ENCODE measurements around the gene KLK10. TPM values are rescaled to one million over a fixed set of nuclear protein-coding genes. Genes with fewer than 3 reads are reported as not detected.

KLK10 gene
- total and polyA plus RNA-seq, 10 of the 15 experiments (the other 5 are each of a cell fraction or from before 2014, with no cell fraction given) = not detected

DNA sequence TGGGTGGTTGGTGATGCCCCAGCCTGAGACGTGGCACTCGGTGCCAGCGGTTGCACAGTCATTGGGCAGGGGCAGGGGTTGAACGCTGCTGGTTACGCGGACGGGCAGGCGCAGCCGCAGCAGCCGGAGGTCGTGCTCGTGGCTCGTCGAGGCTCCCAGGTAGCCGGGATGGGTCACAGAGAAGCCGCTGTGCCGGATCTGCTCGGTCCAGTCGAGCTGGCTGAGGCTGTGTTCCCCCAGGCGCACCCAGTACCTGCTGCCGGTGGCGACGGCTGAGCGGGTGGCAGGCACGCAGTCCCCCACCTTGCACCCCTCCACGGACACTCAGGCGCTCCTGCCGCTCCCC lies 12.3 kb upstream of the KLK10 start:
- intact Hi-C loops (cut with micrococcal nuclease; ENCODE audit: unreplicated experiment) = no loop called here

DNA sequence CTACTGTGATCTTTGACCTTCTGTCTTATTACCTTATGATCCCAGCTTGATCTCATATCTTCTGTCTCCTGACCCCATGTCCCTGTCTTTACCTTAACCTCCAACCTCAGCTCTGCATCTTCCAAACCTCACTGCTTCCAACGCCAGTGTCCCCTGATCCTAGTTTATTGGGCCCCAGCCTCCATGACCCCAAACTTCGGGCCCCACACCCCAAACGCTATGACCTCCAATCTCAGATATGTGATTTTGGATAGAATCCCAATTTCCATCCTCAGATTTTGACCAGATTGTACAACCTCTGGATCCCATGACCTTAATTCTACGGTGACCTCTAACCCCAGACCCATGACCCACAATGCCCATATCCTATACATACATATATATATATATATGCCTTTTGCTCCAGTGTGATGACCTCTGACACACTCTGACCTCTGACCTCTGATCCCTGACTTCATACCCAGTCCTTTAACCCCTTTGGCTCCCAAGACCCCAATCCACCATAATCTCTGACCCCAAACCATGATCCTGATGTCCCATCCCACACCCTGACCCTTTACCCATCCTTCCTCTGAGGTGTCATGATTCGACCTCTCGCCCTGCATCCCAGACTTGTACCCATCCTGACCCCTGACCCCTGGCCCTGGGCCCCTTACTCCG lies 11.8 kb upstream of the KLK10 start:
- DNase-seq (ENCODE audit: low read depth, low spot score) (no peak), FAIRE-seq (no peak), ATAC-seq (no peak)
- no peaks in the 10 kb centered on the region for H3K4me1 ChIP-seq (ENCODE audit: control insufficient read depth, insufficient read depth, low read length)
- intact Hi-C loops (cut with micrococcal nuclease; ENCODE audit: unreplicated experiment) (no loop called here), in situ Hi-C loops (cut with MboI) (no loop called here)
- ChIA-PET POLR2A (no interaction called here), CTCF (no interaction called here), SMC1A (ENCODE audit: uncharacterized antibody, unreplicated experiment) (no interaction called here), RAD21 (ENCODE audit: unreplicated experiment) (no interaction called here)
- no peaks in the 10 kb centered on the region for H4K20me1 ChIP-seq (ENCODE audit: control insufficient read depth, insufficient read depth)
- H3K9me3 ChIP-seq (replicated peaks; ENCODE audit: control insufficient read depth, insufficient read depth, low read length) = no peaks in the 10 kb centered on the region
- H3K4me2 ChIP-seq (ENCODE audit: control insufficient read depth, insufficient read depth) = no peak overlapping the region
- H2AFZ ChIP-seq (ENCODE audit: control insufficient read depth, low read depth, low read length) = no peak overlapping the region
- no peak overlapping the region for H3K27ac ChIP-seq (ENCODE audit: control insufficient read depth, insufficient read depth)
- H3K36me3 ChIP-seq (ENCODE audit: control insufficient read depth in 2 of 2, insufficient read depth in 2 of 2, low read length in 1 of 2) = no peaks in the 10 kb centered on the region
- TF ChIP-seq CHD4 (IDR thresholded peaks at IDR 0.05) = no peak
- no peak for TF ChIP-seq BRCA1 (IDR thresholded peaks at IDR 0.05; ENCODE audit: low read depth, low read length)
- no peaks in the 10 kb centered on the region; a peak in 1 of 4 replicates for H3K27me3 ChIP-seq (replicated peaks in 1 of 2; ENCODE audit: control insufficient read depth in 2 of 2, insufficient read depth in 2 of 2, low read length in 1 of 2)
- no peaks in the 10 kb centered on the region for H3K79me2 ChIP-seq (ENCODE audit: control insufficient read depth, insufficient read depth, low read length)
- 15% methylated on average over 7 of the region's 7 CpGs for WGBS (ENCODE audit: insufficient coverage, insufficient replicate concordance, low lambda C conversion rate, missing lambda C conversion rate)
- no TSS peak for BruUV-seq (replicated peaks)
- H3K4me3 ChIP-seq = no peak overlapping the region
- no peak overlapping the region for H3K9ac ChIP-seq (ENCODE audit: control insufficient read depth, insufficient read depth, low read length)

More for the DNA sequence above, 12.3 kb upstream of the KLK10 start:
- no peak overlapping the region for H2AFZ ChIP-seq (ENCODE audit: control insufficient read depth, low read depth, low read length)
- DNase-seq (ENCODE audit: low read depth, low spot score) (no peak), ATAC-seq (no peak), FAIRE-seq (no peak)
- H3K9ac ChIP-seq (ENCODE audit: control insufficient read depth, insufficient read depth, low read length) = no peak overlapping the region
- ChIA-PET RAD21 (ENCODE audit: unreplicated experiment) (no interaction called here), CTCF (no interaction called here), SMC1A (ENCODE audit: uncharacterized antibody, unreplicated experiment) (no interaction called here), POLR2A (no interaction called here)
- WGBS (ENCODE audit: insufficient coverage, insufficient replicate concordance, low lambda C conversion rate, missing lambda C conversion rate) = 60% methylated on average over 28 of the region's 28 CpGs
- no peaks in the 10 kb centered on the region; a peak in 1 of 4 replicates for H3K27me3 ChIP-seq (replicated peaks in 1 of 2; ENCODE audit: control insufficient read depth in 2 of 2, insufficient read depth in 2 of 2, low read length in 1 of 2)
- H3K4me3 ChIP-seq = no peak overlapping the region
- H3K27ac ChIP-seq (ENCODE audit: control insufficient read depth, insufficient read depth) = no peak overlapping the region
- H3K4me2 ChIP-seq (ENCODE audit: control insufficient read depth, insufficient read depth) = no peak overlapping the region
- no peaks in the 10 kb centered on the region for H3K4me1 ChIP-seq (ENCODE audit: control insufficient read depth, insufficient read depth, low read length)
- H3K79me2 ChIP-seq (ENCODE audit: control insufficient read depth, insufficient read depth, low read length) = no peaks in the 10 kb centered on the region
- no peaks in the 10 kb centered on the region for H3K9me3 ChIP-seq (replicated peaks; ENCODE audit: control insufficient read depth, insufficient read depth, low read length)
- H3K36me3 ChIP-seq (ENCODE audit: control insufficient read depth in 2 of 2, insufficient read depth in 2 of 2, low read length in 1 of 2) = no peaks in the 10 kb centered on the region
- no peaks in the 10 kb centered on the region for H4K20me1 ChIP-seq (ENCODE audit: control insufficient read depth, insufficient read depth)
- in situ Hi-C loops (cut with MboI) = no loop called here
- no TSS peak for BruUV-seq (replicated peaks)
- no peak for TF ChIP-seq WRNIP1 (IDR thresholded peaks at IDR 0.05; ENCODE audit: borderline replicate concordance, low read depth, low read length)
- no peak for TF ChIP-seq NR2C2 (IDR thresholded peaks at IDR 0.05; ENCODE audit: borderline replicate concordance, control insufficient read depth, insufficient read length, low read depth)
- TF ChIP-seq ETV6 (conservative IDR thresholded peaks at IDR 0.05 in 1 of 2, IDR thresholded peaks at IDR 0.05 in 1 of 2; ENCODE audit: borderline replicate concordance in 1 of 2, low read depth in 1 of 2) = no peak
- no peak for TF ChIP-seq NFYA (IDR thresholded peaks at IDR 0.05; ENCODE audit: borderline replicate concordance, low read depth, low read length)
- no peak for TF ChIP-seq SUPT20H (IDR thresholded peaks at IDR 0.05; ENCODE audit: borderline replicate concordance, control insufficient read depth, low read depth, low read length)
- TF ChIP-seq MEF2B (IDR thresholded peaks at IDR 0.05; ENCODE audit: partially characterized antibody, poor library complexity, severe bottlenecking) = no peak
- no peak for TF ChIP-seq CREB1 (IDR thresholded peaks at IDR 0.05; ENCODE audit: low read depth)

All from GM12878 (cell line).